ENCODE data around the gene C17orf75. TPM values are rescaled to one million over a fixed set of nuclear protein-coding genes. Genes with fewer than 3 reads are reported as not detected.

The C17orf75 gene
- total and polyA plus RNA-seq, 4 donors = 8.5 to 23.4 (median 15.3) TPM

GRCh38 chr17:32349854-32350665 lies 8.1 kb upstream of the C17orf75 start, which contains the start of gene ZNF207:
Gene ZNF207, plus strand, starts transcription at chr17:32350157. Its CDS starts 129 bp downstream, at chr17:32350286.
- peak within 1 kb of the TSS; percentile 91 for H3K4me3 ChIP-seq
- peak within 1 kb of the TSS; percentile 99 to 100 for H3K9ac ChIP-seq (ENCODE audit: insufficient read depth in 1 of 2, low read length in 2 of 2)
- H3K9me3 ChIP-seq (ENCODE audit: control insufficient read depth in 4 of 4, insufficient read depth in 3 of 4, low read length in 3 of 4) = no peaks in the 10 kb centered on the region
- peaks cover 5 to 18% (median 9%) of the 10 kb centered on the region in 4 donors for H3K36me3 ChIP-seq (ENCODE audit: control insufficient read depth in 4 of 4, insufficient read depth in 4 of 4, low read length in 4 of 4)
- no peaks in the 10 kb centered on the region for H3K27me3 ChIP-seq (ENCODE audit: control insufficient read depth in 3 of 3, insufficient read depth in 3 of 3, low read length in 2 of 3)
- TF ChIP-seq CTCF (IDR thresholded peaks at IDR 0.05; ENCODE audit: control extremely low read depth, extremely low read depth) = no peak
- WGBS, 2 donors = 0% methylated on average over 45 to 47 of the region's 47 CpGs
- ATAC-seq (ENCODE audit: insufficient read depth, low FRiP score) (peak; percentile 96), DNase-seq (peak; percentile 97 to 99 (median 98))
- H3K4me1 ChIP-seq (ENCODE audit: control insufficient read depth in 5 of 5, insufficient read depth in 5 of 5, low read length in 5 of 5) = peaks cover 4 to 25% (median 8%) of the 10 kb centered on the region in 5 donors
- H3K27ac ChIP-seq (ENCODE audit: low read depth in 1 of 2, low read length in 1 of 2) = peak within 1 kb of the TSS; percentile 96 to 97

GRCh38 chr17:32349503-32349853 lies 7.5 kb upstream of the C17orf75 start:
- peaks cover 4 to 23% (median 6%) of the 10 kb centered on the region in 5 donors for H3K4me1 ChIP-seq (ENCODE audit: control insufficient read depth in 5 of 5, insufficient read depth in 5 of 5, low read length in 5 of 5)
- no peaks in the 10 kb centered on the region for H3K9me3 ChIP-seq (ENCODE audit: control insufficient read depth in 4 of 4, insufficient read depth in 3 of 4, low read length in 3 of 4)
- ATAC-seq (ENCODE audit: insufficient read depth, low FRiP score) = no peak
- no peak for TF ChIP-seq CTCF (IDR thresholded peaks at IDR 0.05; ENCODE audit: control extremely low read depth, extremely low read depth)
- peaks cover 4 to 14% (median 7%) of the 10 kb centered on the region in 4 donors for H3K36me3 ChIP-seq (ENCODE audit: control insufficient read depth in 4 of 4, insufficient read depth in 4 of 4, low read length in 4 of 4)
- no peaks in the 10 kb centered on the region for H3K27me3 ChIP-seq (ENCODE audit: control insufficient read depth in 3 of 3, insufficient read depth in 3 of 3, low read length in 2 of 3)
- DNase-seq = peak in 2 of 3 donors; percentile 44 to 59
- peak overlapping the region; percentile 74 to 97 for H3K27ac ChIP-seq (ENCODE audit: low read depth in 1 of 2, low read length in 1 of 2)
- peak overlapping the region; percentile 89 to 100 for H3K9ac ChIP-seq (ENCODE audit: insufficient read depth in 1 of 2, low read length in 2 of 2)
- WGBS, 2 donors = 15 to 19% methylated on average over 15 of the region's 15 CpGs
- H3K4me3 ChIP-seq = peak overlapping the region; percentile 65

- H3K4me3 ChIP-seq = no peak overlapping the region
- 96 to 97% methylated on average over 2 of the region's 2 CpGs for WGBS, 2 donors
- no peak overlapping the region for H3K27ac ChIP-seq (ENCODE audit: low read depth in 1 of 2, low read length in 1 of 2)
- ATAC-seq (ENCODE audit: insufficient read depth, low FRiP score) (no peak), DNase-seq (no peak)
- H3K4me1 ChIP-seq (ENCODE audit: control insufficient read depth in 5 of 5, insufficient read depth in 5 of 5, low read length in 5 of 5) = peaks cover 2 to 23% (median 6%) of the 10 kb centered on the region in 5 donors
- peaks cover 0 to 14% (median 2%) of the 10 kb centered on the region in 4 donors for H3K36me3 ChIP-seq (ENCODE audit: control insufficient read depth in 4 of 4, insufficient read depth in 4 of 4, low read length in 4 of 4)
- TF ChIP-seq CTCF (IDR thresholded peaks at IDR 0.05; ENCODE audit: control extremely low read depth, extremely low read depth) = no peak
- H3K27me3 ChIP-seq (ENCODE audit: control insufficient read depth in 3 of 3, insufficient read depth in 3 of 3, low read length in 2 of 3) = no peaks in the 10 kb centered on the region
- no peak overlapping the region for H3K9ac ChIP-seq (ENCODE audit: insufficient read depth in 1 of 2, low read length in 2 of 2)
- no peaks in the 10 kb centered on the region for H3K9me3 ChIP-seq (ENCODE audit: control insufficient read depth in 4 of 4, insufficient read depth in 3 of 4, low read length in 3 of 4)
Measured at GRCh38 chr17:32348483-32348800, 6.5 kb upstream of the C17orf75 start.

All from lung (tissue), 12 donors.